NCI-H1105 (cell line): ENCODE data around the gene WWOX.
A peak's percentile ranks its signal among the peaks of the same experiment; 100 is the strongest.

Experiments used
- DNase-seq: peaks from one replicate; lab custom pipeline; 2025; lab: John Stamatoyannopoulos, UW

Gene WWOX

DNA sequence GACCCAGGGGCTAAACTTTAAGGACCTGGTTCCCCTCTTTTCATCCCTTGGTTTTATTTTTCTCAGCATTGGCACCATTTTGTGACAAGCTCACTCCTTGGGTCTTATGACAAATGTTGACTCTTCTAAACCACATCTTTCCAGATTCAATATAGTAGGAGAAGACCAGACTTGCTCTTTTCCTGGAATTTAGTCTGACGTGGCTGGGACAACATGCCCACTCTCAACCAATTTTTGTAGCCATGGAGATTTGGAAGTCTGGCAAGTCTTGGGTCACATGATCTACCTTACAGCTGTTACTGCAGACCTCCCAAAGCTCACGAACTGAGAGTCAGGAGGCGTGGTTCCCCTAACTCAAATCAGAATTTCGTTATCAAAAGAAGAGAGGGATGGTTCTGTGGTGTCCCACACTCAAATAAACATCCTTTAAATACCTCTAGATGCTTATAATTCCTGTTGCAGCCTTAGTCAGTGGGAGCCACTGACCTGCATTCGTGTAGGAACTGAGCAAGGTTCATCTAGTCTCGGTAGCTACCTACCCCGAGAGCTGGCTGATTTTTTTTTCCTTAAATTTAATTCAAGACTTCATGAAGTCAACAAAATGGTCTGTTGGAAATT is 817.6 kb downstream of the WWOX start:
- no peak for DNase-seq

- no peak for DNase-seq
Observed at GRCh38 chr16:78918805-78919305, 819.4 kb downstream of the WWOX start.

DNA sequence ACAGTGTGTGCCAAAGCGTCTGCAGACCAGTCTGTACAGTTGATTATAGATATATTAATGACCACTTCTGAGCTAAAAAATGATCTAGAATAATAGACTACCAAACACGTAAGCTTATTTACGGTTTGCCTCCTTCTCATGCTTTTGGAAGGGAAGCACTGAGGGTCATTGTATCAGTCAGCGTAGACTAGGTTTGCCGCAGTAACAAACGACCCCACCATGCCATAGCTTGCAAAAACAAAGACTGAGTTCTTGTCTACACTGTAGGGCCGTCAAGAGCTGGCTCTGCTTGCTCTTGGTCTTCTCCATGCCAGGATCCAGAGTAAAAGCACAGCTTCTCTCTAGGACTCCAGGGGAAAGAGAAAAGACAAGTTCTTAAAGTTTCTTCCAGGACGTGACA is 820.4 kb downstream of the WWOX start:
- no peak for DNase-seq

DNA sequence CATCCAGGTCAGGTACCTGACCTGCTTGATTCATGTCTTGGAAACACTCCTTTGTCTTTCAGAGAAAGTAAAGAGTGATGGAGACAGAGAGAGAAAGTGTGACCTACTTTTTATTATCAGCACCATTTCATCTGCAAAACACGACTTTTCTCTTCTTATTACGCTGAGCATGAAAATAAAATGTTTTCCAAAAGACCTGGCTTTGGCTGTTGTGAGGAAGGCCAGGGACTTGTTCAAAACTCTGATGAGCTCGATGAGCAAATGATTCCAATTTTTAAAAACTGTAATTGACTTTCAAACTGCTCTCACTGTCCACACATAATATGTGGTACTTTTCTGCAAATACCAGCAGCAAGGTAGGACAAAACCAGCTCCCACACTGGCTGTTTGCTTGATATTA is 821.2 kb downstream of the WWOX start:
- no peak for DNase-seq

DNA sequence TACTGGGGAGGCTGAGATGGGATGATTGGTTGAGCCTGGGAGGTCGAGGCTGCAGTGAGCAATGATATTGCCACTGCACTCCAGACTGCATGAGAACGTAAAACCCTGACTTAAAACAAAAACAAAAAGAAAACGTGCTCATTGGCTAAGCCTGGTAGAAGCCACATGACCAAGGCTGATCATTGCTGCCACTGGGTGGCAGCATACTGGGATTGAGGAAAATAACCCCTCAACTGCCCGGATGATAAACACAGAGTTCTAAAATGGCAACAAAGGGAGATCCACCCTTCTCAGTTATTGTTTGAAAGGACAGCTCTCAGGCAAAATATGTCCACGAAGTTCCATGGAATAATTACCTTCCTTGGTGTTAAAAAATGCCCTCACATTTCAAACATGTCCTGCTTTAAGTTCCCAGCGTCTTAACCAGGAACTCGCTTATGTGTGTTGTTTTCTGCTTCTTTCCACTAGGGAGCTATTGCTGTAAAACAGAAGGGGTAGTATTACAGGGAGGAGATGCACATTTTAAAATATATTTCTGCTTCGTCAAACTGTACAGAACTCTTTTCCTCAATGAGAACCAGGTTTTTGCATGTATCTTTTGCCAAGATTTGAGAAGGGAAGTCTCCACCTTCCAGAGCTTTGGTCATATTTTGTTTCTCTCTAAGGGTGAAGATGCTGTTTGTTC is 825.8 kb downstream of the WWOX start:
- DNase-seq = no peak

- DNase-seq = peak; percentile 73
Observed at GRCh38 chr16:78926723-78927210, 827.3 kb downstream of the WWOX start.

DNA sequence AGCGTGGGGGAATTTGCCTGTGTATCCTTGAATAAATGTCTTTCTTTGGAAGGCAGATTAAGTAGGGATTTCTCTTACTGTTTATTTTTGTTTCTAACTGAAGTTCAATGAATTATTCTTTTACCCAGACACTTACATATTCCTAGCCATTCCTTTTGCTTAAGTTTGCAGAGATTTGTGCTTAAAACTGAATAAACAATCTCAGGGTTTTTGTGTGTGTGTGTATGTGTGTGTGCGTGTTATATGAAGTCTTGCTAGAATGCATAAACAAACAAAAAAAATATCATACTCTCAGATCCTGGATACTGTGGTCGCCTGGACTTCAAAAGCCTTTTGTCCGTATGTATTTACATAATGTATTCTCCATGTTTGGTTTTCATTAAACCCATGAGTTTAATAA is 828.3 kb downstream of the WWOX start:
- DNase-seq = no peak

GRCh38 chr16:78929841-78930240 is 830.4 kb downstream of the WWOX start:
- DNase-seq = no peak

GRCh38 chr16:78930561-78930960 is 831.1 kb downstream of the WWOX start:
- no peak for DNase-seq

- no peak for DNase-seq
Observed at GRCh38 chr16:78931267-78931666, 831.8 kb downstream of the WWOX start.

DNA sequence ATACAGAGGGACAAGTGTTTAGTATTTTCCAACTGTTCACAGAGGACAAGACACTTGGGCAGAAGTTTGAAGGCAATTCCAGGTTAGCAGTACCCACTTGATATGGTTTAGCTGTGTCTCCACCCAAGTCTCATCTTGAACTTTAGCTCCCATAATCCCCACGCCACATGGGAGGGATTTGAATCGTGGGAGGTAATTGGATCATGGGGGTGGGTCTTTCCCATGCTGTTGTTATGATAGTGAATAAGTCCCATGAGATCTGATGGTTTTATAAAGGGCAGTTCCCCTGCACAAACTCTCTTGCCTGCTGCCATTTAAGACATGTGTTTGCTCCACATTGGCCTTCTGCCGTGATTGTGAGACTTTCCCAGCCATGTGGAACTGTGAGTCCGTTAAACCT is 832.2 kb downstream of the WWOX start:
- no peak for DNase-seq

GRCh38 chr16:78932355-78932943 is 833.0 kb downstream of the WWOX start:
- no peak for DNase-seq

- no peak for DNase-seq
Observed at GRCh38 chr16:78936060-78936459, 836.6 kb downstream of the WWOX start.

DNA sequence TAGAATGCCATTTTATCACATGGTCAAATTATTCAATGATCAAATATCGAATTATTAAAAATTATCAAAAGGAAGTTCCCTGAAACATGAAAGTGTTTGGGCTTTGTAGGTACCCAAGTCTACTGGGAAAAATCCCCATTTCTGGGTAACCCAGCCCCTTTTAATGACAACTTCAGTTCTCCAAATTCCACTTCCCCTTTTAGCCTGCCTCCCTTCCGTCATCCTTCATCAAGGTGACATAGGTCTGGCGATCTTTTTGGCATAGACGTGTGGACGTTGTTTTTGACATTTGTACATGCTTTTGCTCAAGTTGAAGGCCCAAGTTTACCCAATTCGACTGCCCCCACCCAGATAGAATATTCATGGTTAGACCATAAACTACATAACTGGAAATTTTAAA is 840.1 kb downstream of the WWOX start:
- no peak for DNase-seq

DNA sequence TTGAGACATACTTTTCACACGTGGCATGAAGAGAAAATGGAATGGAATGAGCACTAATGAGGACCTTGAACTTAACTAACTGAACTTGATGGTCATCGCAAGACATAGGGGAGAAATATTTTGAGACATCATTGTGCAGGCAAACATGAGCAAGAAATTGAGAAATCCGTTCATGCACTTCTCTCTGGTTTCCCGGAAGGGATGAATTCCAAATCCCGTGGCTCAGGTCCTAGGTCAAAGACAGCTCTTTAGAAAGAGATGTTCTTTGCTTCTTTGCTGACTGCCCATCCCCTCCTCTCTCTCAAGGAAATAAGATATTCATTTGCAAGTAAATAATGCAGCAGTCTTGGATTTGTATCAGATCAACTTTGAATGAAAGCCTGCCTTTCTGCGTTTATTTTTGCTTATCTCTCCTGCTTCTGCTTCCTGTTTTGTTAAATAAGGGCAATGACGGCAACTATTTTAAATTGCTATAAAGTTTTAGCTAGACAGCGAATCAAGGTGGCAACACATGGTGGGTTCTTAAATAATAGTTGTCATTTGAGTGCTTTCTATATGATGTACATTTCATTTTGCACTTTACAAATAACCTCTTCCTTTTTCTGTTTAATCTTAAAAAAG is 843.3 kb downstream of the WWOX start:
- no peak for DNase-seq

DNA sequence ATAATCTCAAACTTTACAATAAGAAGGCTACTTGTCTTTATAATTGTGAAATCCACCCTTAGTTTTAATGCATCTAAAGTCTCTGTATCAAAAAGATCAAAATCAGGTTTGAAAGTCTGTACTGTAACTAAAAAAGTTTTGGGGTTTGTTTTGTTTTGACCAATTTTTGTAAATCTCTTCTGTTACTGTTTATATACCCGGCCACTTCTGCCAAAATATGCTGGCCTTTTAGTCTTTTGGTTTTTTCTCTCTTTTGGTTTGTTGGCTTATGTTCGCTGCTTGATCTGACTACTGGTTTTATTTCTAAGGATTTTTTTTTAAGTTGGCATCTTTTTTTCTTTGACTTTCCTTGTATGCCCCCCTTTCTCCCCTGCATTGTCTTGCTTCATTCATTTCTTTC is 845.9 kb downstream of the WWOX start:
- no peak for DNase-seq

DNA sequence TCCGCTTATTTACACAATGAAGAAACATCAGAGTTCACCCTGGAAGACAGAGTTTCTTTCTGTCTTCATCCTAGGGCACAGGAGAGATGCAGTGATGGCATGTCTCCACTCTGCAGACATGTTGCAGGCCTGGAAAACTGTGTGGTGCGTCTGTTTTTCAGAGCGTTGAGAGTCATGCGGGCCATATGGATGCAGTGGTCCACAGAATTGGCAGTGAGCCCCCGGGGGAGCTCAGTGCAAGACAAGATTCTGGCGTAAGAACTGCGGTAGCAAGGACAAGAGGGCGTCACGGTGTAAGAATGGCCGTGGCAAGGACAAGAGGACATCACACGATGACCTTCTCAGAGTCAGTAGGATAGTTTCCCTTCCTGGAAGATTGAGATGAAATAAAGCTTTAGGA is 847.1 kb downstream of the WWOX start:
- DNase-seq = no peak

GRCh38 chr16:78950768-78951167 is 851.3 kb downstream of the WWOX start:
- DNase-seq = no peak

DNA sequence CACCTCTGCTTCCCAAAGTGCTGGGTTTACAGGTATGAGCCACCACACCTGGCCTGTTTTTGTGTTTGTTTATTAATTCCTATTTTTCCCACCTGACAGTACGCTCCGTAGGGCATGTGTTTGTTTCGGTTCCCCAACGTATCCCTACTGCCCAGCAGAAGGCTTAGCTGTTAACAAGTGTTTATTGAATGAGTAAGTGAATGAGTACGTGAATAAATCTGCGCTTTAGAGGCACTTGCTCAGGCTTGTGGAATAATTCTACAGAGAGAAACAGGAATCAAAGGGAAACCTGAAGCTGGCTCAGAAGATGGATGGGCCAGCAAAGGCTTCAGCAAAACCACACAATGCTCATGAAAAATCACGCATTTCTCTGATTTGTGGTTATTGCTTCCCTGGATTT is 853.2 kb downstream of the WWOX start:
- no peak for DNase-seq

DNA sequence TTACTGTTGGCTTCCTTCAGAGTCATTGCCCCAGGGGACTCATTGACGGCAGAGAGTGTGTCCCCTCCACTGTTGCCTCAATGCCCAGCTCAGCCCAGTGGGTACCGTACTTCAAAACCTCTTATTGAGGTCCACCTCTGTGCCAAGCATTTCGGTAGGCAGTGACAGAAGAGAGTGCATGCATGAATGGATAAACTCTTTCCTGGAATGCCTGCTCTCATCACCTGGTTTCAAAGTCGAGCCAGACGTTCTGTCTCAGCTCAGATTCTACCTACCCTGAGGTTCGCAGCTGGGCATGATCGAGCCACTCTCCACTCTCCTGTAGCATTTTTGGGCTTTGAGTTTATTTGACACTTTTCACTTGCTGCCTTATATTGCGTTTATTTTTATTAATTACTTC is 854.1 kb downstream of the WWOX start:
- DNase-seq = no peak

GRCh38 chr16:78955206-78955605 is 855.8 kb downstream of the WWOX start:
- no peak for DNase-seq

- no peak for DNase-seq
Observed at GRCh38 chr16:78956859-78957258, 857.4 kb downstream of the WWOX start.
